Hematopoietic multipotent progenitor cell treated with erythropoietin and hydrocortisone succinate and interleukin-3 and kit ligand, for 15 days (in vitro differentiated cells): Measurements from ENCODE around the gene IL11RA.
A peak's percentile ranks its signal among the peaks of the same experiment; 100 is the strongest.

ENCODE experiments used
- DNase-seq: peaks from one replicate; pipeline ENCODE4 v3.0.0-alpha.2; 2015; ENCODE audit warnings: low spot score

Gene IL11RA

GRCh38 chr9:34651876-34652601, at the start of gene IL11RA:
IL11RA (plus strand) TSS chr9:34652185; CDS start chr9:34655218, 3,033 bp downstream.
- DNase-seq: peak; percentile 68

- peak; percentile 78 for DNase-seq
Measured at GRCh38 chr9:34603610-34604231, 48.3 kb upstream of the IL11RA start.

- DNase-seq: no peak
Measured at GRCh38 chr9:34606190-34606589, 45.8 kb upstream of the IL11RA start.

- DNase-seq: no peak
Measured at GRCh38 chr9:34606905-34607304, 45.1 kb upstream of the IL11RA start.

GRCh38 chr9:34607331-34607730, 44.7 kb upstream of the IL11RA start:
- DNase-seq: no peak

GRCh38 chr9:34610434-34611206, 41.4 kb upstream of the IL11RA start:
- DNase-seq: no peak

- no peak for DNase-seq
Measured at GRCh38 chr9:34611251-34611810, 40.7 kb upstream of the IL11RA start.

- DNase-seq: peak; percentile 92
Measured at GRCh38 chr9:34611811-34612787, 39.9 kb upstream of the IL11RA start, which contains the start of gene RPP25L. RPP25L (minus strand) TSS chr9:34612097; CDS start chr9:34611296, 801 bp downstream.

GRCh38 chr9:34612788-34613390, 39.1 kb upstream of the IL11RA start:
- DNase-seq: peak; percentile 88

- no peak for DNase-seq
Measured at GRCh38 chr9:34615132-34615531, 36.9 kb upstream of the IL11RA start.

- DNase-seq: peak; percentile 98
Measured at GRCh38 chr9:34620061-34620994, 31.7 kb upstream of the IL11RA start, which contains the start of gene DCTN3. DCTN3 (minus strand) TSS chr9:34620495; CDS start chr9:34620464, 31 bp downstream.

GRCh38 chr9:34623374-34624235, 28.4 kb upstream of the IL11RA start:
- no peak for DNase-seq

- no peak for DNase-seq
Measured at GRCh38 chr9:34624475-34625185, 27.4 kb upstream of the IL11RA start.

GRCh38 chr9:34625186-34625486, 26.8 kb upstream of the IL11RA start:
- DNase-seq: no peak

GRCh38 chr9:34627716-34628655, 24.0 kb upstream of the IL11RA start:
- no peak for DNase-seq

GRCh38 chr9:34628656-34629490, 23.1 kb upstream of the IL11RA start, which contains the start of gene ARID3C:
ARID3C (minus strand) TSS chr9:34629066; CDS start chr9:34628014, 1,052 bp downstream.
- DNase-seq: no peak
